Endothelial cell of umbilical vein (primary cell): ENCODE data around the gene NIPSNAP2. TPM values are rescaled to one million over a fixed set of nuclear protein-coding genes. Genes with fewer than 3 reads are reported as not detected.

Experiments used
- BruUV-seq: library from RNA; stranded (reverse); fragments of 400-500 nt; replicated peaks from 2 replicates; lab custom pipeline; 2021; lab: Mats Ljungman, UMichigan
- CTCF ChIA-PET: fragments of 300-600, 350-600 bp; sonication (Branson Sonifier 250); formaldehyde crosslinking; loops from one replicate; lab custom pipeline; 2021; ENCODE audit warnings: antibody characterized with exemption, inconsistent platforms; lab: Charles Lee
- POLR2A ChIA-PET: fragments of 300-600, 350-600 bp; sonication (Branson Sonifier 250); formaldehyde crosslinking; loops from one replicate; lab custom pipeline; 2021; ENCODE audit warnings: antibody characterized with exemption, inconsistent platforms; lab: Charles Lee
- DNase-seq: peaks from one replicate; pipeline ENCODE4 v3.0.0-alpha.2; 2011; ENCODE audit warnings: low read depth, low spot score
- FAIRE-seq: peaks from 2 replicates; lab custom pipeline; 2011; peaks lifted over from hg19 to GRCh38; lab: Jason Lieb, UNC
- H2AFZ ChIP-seq: 2 replicates; pipeline ENCODE4 v1.6.0; 2012; ENCODE audit warnings: low read depth, low read length, control low read depth, inconsistent platforms
- H3K27ac ChIP-seq: 2 replicates; pipeline ENCODE4 v1.5.1; 2011; ENCODE audit warnings: low read depth, mild to moderate bottlenecking, control low read depth, low read length, moderate library complexity; ENCODE audit not compliant: insufficient read depth
- H3K27me3 ChIP-seq, 2 experiments: 2 replicates each; pipeline versions ENCODE4 v1.6.0 to v1.6.1; 2011; ENCODE audit warnings: low read length in 2 of 2, mixed read lengths in 1 of 2; ENCODE audit not compliant: control insufficient read depth in 2 of 2, insufficient read depth in 2 of 2
- H3K36me3 ChIP-seq, 2 experiments: 2 replicates in 1 of 2; 3 replicates in 1 of 2; pipeline ENCODE4 v1.5.1; 2011; ENCODE audit warnings: low read length in 2 of 2, mild to moderate bottlenecking in 1 of 2, moderate library complexity in 1 of 2; ENCODE audit not compliant: control insufficient read depth in 2 of 2, insufficient read depth in 2 of 2; ENCODE audit errors: extremely low read depth in 1 of 2
- H3K4me1 ChIP-seq: 3 replicates; pipeline ENCODE4 v1.5.1; 2011; ENCODE audit warnings: mild to moderate bottlenecking, low read length; ENCODE audit not compliant: control insufficient read depth, insufficient read depth; ENCODE audit errors: extremely low read depth
- H3K4me2 ChIP-seq: 2 replicates; pipeline ENCODE4 v1.6.1; 2011; ENCODE audit warnings: low read length, control low read depth, mixed read lengths; ENCODE audit not compliant: insufficient read depth
- H3K4me3 ChIP-seq, 3 experiments: fragments of 200-600 bp in 1 of 3; sonication (generic), shearing (Covaris generic) in 1 of 3; replicated peaks in 1 of 3; 2 replicates each; pipeline ENCODE4 v1.5.1; 2011 to 2016; ENCODE audit warnings: control low read depth in 3 of 3, low read length in 3 of 3, mild to moderate bottlenecking in 2 of 3, inconsistent platforms in 1 of 3, low read depth in 1 of 3, moderate library complexity in 1 of 3; ENCODE audit not compliant: insufficient read depth in 1 of 3
- H3K79me2 ChIP-seq: 2 replicates; pipeline ENCODE4 v1.6.0; 2012; ENCODE audit warnings: low read length, inconsistent platforms; ENCODE audit not compliant: control insufficient read depth, insufficient read depth
- H3K9ac ChIP-seq: replicated peaks from 2 replicates; pipeline ENCODE3; 2011; ENCODE audit warnings: low read length, control low read depth; ENCODE audit not compliant: insufficient read depth; ENCODE audit errors: extremely low read depth
- H3K9me1 ChIP-seq: replicated peaks from 3 replicates; pipeline ENCODE4 v1.6.0; 2011; ENCODE audit warnings: mild to moderate bottlenecking, low read length; ENCODE audit not compliant: control insufficient read depth, insufficient read depth; ENCODE audit errors: extremely low read depth
- H3K9me3 ChIP-seq: replicated peaks from 2 replicates; pipeline ENCODE4 v1.5.1; 2012; ENCODE audit warnings: low read length, inconsistent platforms; ENCODE audit not compliant: control insufficient read depth, insufficient read depth
- H4K20me1 ChIP-seq: replicated peaks from 2 replicates; pipeline ENCODE3; 2011; ENCODE audit warnings: mild to moderate bottlenecking, low read length; ENCODE audit not compliant: control insufficient read depth, insufficient read depth; ENCODE audit errors: extremely low read depth
- CTCF ChIP-seq, 2 donors: IDR thresholded peaks; 1 replicate in 1 of 2; 2 replicates in 1 of 2; pipeline ENCODE4 v1.5.1; 2011; ENCODE audit warnings: low read length in 2 of 2, mild to moderate bottlenecking in 2 of 2, moderate library complexity in 2 of 2, control low read depth in 1 of 2, inconsistent platforms in 1 of 2, low read depth in 1 of 2; ENCODE audit not compliant: insufficient read depth in 1 of 2; ENCODE audit errors: extremely low read depth in 1 of 2
- EZH2 ChIP-seq: IDR thresholded peaks from 2 replicates; pipeline ENCODE4 v1.6.1; 2012; ENCODE audit warnings: borderline replicate concordance, low read depth, mild to moderate bottlenecking, moderate library complexity, low read length, inconsistent platforms; ENCODE audit not compliant: severe bottlenecking
- FOS ChIP-seq: IDR thresholded peaks from 2 replicates; pipeline ENCODE4 v1.6.1; 2011; ENCODE audit warnings: mild to moderate bottlenecking, low read length, moderate library complexity, borderline replicate concordance; ENCODE audit not compliant: insufficient read depth
- GATA2 ChIP-seq: IDR thresholded peaks from 2 replicates; pipeline ENCODE4 v1.7.0; 2011; ENCODE audit warnings: low read depth, mild to moderate bottlenecking, moderate library complexity, mixed read lengths, low read length; ENCODE audit not compliant: insufficient read length, insufficient read depth
- JUN ChIP-seq: IDR thresholded peaks from 2 replicates; pipeline ENCODE4 v1.6.1; 2011; ENCODE audit warnings: borderline replicate concordance, low read depth; ENCODE audit not compliant: insufficient read length, insufficient read depth
- MAX ChIP-seq: IDR thresholded peaks from 2 replicates; pipeline ENCODE4 v1.6.1; 2011; ENCODE audit not compliant: insufficient read depth, insufficient read length
- MYC ChIP-seq: IDR thresholded peaks from one replicate; pipeline ENCODE4 v1.6.1; 2011; ENCODE audit warnings: mild to moderate bottlenecking, low read depth, low read length
- POLR2A ChIP-seq: IDR thresholded peaks from 2 replicates; pipeline ENCODE4 v1.6.1; 2012; ENCODE audit warnings: low read depth, mild to moderate bottlenecking, control low read depth, low read length
- POLR2AphosphoS5 ChIP-seq: IDR thresholded peaks from 2 replicates; pipeline ENCODE4 v1.6.1; 2012; ENCODE audit warnings: low read depth, mild to moderate bottlenecking, control low read depth, low read length, moderate library complexity; ENCODE audit not compliant: insufficient read depth
- dilution Hi-C: fragments of 300-500 bp; cut with MboI; formaldehyde crosslinking; loops from one replicate; pipeline ENCODE4 v1.15.0; 2019; ENCODE audit warnings: low sequenced_read_pairs; ENCODE audit not compliant: extremely low pct_ligation_motif_present
- intact Hi-C: fragments of 100-400 bp; cut with micrococcal nuclease; formaldehyde crosslinking; loops from one replicate; pipeline ENCODE4 v1.10.0; 2022
- polyA plus RNA-seq, 4 experiments: library from polyadenylated mRNA; depleted of rRNA in 3 of 4; stranded (reverse) in 3 of 4; unstranded in 1 of 4; fragments of >200 nt; gene quantifications; 2 replicates each; pipeline versions ENCODE4 v1.2.1 to v1.2.3, GENCODE V29; 2011 to 2012; ENCODE audit warnings: missing spikeins in 1 of 4
- total RNA-seq: library from RNA; stranded (reverse); gene quantifications from 2 replicates; pipeline ENCODE4 v1.2.3, GENCODE V29; 2021

The NIPSNAP2 gene
- total and polyA plus RNA-seq, 2 donors (not counting 3 experiments of a cell fraction or from before 2014, with no cell fraction given): 29.7 to 50.5 TPM

- no peaks in the 10 kb centered on the region for H3K9me3 ChIP-seq
- POLR2A ChIA-PET: no interaction called here
- no peak overlapping the region for H3K27ac ChIP-seq
- CTCF ChIA-PET: no interaction called here
- intact Hi-C loops: no loop called here
- dilution Hi-C loops: no loop called here
- H3K27me3 ChIP-seq: no peaks in the 10 kb centered on the region
- H4K20me1 ChIP-seq: no peaks in the 10 kb centered on the region
- DNase-seq (no peak), FAIRE-seq (no peak)
- H3K4me2 ChIP-seq: no peak overlapping the region
- TF ChIP-seq JUN (no peak), MAX (no peak), CTCF (IDR thresholded peaks at IDR 0.05; ENCODE audit: extremely low read depth in 1 of 2, insufficient read depth in 1 of 2, low read depth in 1 of 2, low read length in 2 of 2) (no peak), EZH2 (no peak), MYC (no peak), POLR2A (no peak), FOS (no peak), GATA2 (no peak), POLR2AphosphoS5 (no peak)
- no peaks in the 10 kb centered on the region for H3K9me1 ChIP-seq
- peaks cover 6% of the 10 kb centered on the region for H3K79me2 ChIP-seq
- H3K9ac ChIP-seq: no peak overlapping the region
- H2AFZ ChIP-seq: no peak overlapping the region
- peaks cover 10 to 17% of the 10 kb centered on the region in 2 experiments for H3K36me3 ChIP-seq
- no peak overlapping the region for H3K4me3 ChIP-seq
- no TSS peak for BruUV-seq
- peaks cover 11% of the 10 kb centered on the region for H3K4me1 ChIP-seq
Observed at GRCh38 chr7:55980266-55980665, 15.9 kb downstream of the NIPSNAP2 start.
